Chondrocyte (in vitro differentiated cells): Measurements from ENCODE around the gene PPP1R27. TPM values are rescaled to one million over a fixed set of nuclear protein-coding genes. Genes with fewer than 3 reads are reported as not detected.

Experiments
- DNase-seq: peaks from one replicate; pipeline ENCODE4 v3.0.0; 2021; ENCODE audit warnings: mixed read lengths, low spot score
- H3K27ac Mint-ChIP-seq: one replicate; pipeline ENCODE4 v1.8.0; 2021; ENCODE audit warnings: mild to moderate bottlenecking, moderate library complexity, mixed read lengths; ENCODE audit not compliant: unreplicated experiment
- H3K27me3 Mint-ChIP-seq: 2 replicates; pipeline ENCODE4 v1.8.0; 2021; ENCODE audit warnings: low read depth, mixed read lengths
- H3K36me3 Mint-ChIP-seq: 2 replicates; pipeline ENCODE4 v1.8.0; 2021; ENCODE audit warnings: low read depth, mixed read lengths
- H3K4me1 Mint-ChIP-seq: 2 replicates; pipeline ENCODE4 v1.8.0; 2021; ENCODE audit warnings: low read depth, mild to moderate bottlenecking, mixed read lengths
- H3K4me3 Mint-ChIP-seq: one replicate; pipeline ENCODE4 v1.8.0; 2021; ENCODE audit warnings: mild to moderate bottlenecking, moderate library complexity, mixed read lengths; ENCODE audit not compliant: unreplicated experiment
- H3K9me3 Mint-ChIP-seq: 2 replicates; pipeline ENCODE4 v1.8.0; 2021; ENCODE audit warnings: low read depth, mixed read lengths
- total RNA-seq: library from RNA; stranded (reverse); gene quantifications from 3 replicates; pipeline ENCODE4 v1.2.1, GENCODE V29; 2021
- TF ChIP-seq, protein P1 (sequence below): fragments of 200-600 bp; sonication (generic); IDR thresholded peaks from 2 replicates; pipeline ENCODE4 v1.5.0; 2021; ENCODE audit warnings: antibody characterized with exemption, mild to moderate bottlenecking, moderate library complexity

PPP1R27 gene
- total RNA-seq, 1 donor from 2014 or later = not detected

DNA sequence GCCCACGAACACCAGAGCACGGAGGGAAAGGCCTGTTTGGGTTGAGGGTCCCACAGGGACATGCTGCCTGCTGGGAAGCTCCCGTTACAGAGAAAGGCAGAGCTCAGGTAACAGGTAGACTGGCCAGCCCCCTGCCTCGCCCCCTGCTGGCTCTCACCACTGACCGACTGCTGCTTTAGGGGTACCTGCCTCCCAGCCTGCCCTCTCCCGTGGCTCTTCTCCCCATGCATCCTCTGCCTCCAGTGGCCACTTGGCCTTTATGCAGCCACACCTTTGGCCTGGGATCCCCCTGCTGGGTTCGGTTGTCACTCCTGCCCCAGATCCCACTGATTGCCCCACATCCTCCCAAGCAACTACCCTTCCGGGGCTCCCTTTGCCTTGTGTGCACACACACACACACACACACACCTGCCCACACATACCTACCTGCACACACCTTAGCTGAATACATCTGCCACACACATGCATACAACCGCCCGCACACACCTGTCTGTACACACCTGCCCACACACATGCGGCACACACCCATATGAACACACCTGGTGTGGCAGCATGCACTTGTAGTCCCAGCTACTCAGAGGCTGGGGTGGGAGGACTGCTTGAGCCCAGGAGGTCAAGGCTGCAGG, 8.9 kb downstream of the PPP1R27 start:
- Mint-ChIP-seq H3K4me3 (no peak overlapping the region), H3K27ac (no peak overlapping the region), H3K27me3 (no peaks in the 10 kb centered on the region), H3K36me3 (peaks cover 8% of the 10 kb centered on the region), H3K9me3 (no peaks in the 10 kb centered on the region), H3K4me1 (peaks cover 11% of the 10 kb centered on the region)
- no peak for DNase-seq
- TF ChIP-seq, protein P1, sequence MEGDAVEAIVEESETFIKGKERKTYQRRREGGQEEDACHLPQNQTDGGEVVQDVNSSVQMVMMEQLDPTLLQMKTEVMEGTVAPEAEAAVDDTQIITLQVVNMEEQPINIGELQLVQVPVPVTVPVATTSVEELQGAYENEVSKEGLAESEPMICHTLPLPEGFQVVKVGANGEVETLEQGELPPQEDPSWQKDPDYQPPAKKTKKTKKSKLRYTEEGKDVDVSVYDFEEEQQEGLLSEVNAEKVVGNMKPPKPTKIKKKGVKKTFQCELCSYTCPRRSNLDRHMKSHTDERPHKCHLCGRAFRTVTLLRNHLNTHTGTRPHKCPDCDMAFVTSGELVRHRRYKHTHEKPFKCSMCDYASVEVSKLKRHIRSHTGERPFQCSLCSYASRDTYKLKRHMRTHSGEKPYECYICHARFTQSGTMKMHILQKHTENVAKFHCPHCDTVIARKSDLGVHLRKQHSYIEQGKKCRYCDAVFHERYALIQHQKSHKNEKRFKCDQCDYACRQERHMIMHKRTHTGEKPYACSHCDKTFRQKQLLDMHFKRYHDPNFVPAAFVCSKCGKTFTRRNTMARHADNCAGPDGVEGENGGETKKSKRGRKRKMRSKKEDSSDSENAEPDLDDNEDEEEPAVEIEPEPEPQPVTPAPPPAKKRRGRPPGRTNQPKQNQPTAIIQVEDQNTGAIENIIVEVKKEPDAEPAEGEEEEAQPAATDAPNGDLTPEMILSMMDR = no peak

DNA sequence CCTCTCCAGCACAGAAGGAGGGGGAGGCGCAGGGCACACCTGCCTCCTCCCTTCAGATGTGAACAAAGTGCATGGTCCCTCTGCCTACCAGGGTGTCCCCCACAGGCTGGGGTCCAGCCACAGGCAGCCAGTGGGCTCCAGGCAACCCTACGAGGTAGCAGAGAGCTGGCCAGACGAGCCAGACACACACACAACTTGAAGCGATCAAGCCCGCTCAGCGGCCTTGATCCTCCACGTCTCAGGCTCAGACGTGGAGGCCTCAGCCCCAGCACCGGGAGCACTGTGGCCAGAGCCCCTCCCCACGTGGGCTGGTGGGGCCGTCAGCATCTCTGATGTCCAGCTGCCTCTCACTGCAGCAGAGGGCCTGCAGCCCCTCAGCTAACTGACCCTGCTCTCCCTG, 10.3 kb downstream of the PPP1R27 start:
- peaks cover 8% of the 10 kb centered on the region for H3K36me3 Mint-ChIP-seq
- H3K27me3 Mint-ChIP-seq = no peaks in the 10 kb centered on the region

DNA sequence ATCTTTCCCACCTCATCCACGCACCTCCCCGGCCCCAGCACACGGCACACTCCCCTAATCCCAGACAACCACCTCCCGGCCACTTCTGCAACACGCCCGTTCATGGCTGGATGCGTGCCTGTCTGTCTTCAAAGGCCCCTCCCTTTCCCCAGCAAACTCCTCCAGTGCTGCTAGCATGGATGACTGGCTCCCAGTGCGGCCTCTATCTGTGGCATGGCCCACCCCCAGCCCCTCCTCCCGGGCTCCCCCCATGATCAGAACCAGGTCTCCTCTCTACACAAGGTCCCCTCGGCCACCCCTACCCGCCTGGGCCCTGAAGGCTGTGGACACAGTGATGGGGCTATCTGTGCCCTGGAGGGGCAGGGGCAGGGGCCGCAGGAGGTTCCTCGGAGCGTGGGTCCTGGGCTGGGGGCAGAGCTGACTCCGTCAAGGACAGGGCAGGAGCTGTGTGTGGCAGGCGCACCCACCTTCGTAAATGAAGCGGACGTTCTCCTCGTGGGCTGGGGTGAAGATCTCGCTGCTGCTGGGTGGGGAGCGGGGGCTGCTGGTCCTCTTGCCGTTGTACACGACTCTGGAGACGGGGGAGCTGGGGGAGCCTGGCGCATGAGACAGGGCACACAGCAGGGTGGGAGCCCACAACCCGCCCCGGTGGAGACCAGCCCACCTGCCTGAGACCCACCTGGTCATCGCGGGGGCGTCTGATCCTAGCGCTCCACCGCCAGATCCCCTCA, 10.9 kb downstream of the PPP1R27 start:
- no peak for DNase-seq
- peaks cover 1% of the 10 kb centered on the region for H3K27me3 Mint-ChIP-seq
- peaks cover 8% of the 10 kb centered on the region for H3K36me3 Mint-ChIP-seq
- H3K4me1 Mint-ChIP-seq = peaks cover 3% of the 10 kb centered on the region
- H3K4me3 Mint-ChIP-seq = no peak overlapping the region
- no peak overlapping the region for H3K27ac Mint-ChIP-seq
- H3K9me3 Mint-ChIP-seq = no peaks in the 10 kb centered on the region
- TF ChIP-seq, protein P1 = no peak

More for the DNA sequence above, 10.3 kb downstream of the PPP1R27 start:
- DNase-seq = no peak
- Mint-ChIP-seq H3K4me3 (no peak overlapping the region), H3K4me1 (peaks cover 8% of the 10 kb centered on the region), H3K9me3 (no peaks in the 10 kb centered on the region), H3K27ac (no peak overlapping the region)
- TF ChIP-seq, protein P1 = no peak

DNA sequence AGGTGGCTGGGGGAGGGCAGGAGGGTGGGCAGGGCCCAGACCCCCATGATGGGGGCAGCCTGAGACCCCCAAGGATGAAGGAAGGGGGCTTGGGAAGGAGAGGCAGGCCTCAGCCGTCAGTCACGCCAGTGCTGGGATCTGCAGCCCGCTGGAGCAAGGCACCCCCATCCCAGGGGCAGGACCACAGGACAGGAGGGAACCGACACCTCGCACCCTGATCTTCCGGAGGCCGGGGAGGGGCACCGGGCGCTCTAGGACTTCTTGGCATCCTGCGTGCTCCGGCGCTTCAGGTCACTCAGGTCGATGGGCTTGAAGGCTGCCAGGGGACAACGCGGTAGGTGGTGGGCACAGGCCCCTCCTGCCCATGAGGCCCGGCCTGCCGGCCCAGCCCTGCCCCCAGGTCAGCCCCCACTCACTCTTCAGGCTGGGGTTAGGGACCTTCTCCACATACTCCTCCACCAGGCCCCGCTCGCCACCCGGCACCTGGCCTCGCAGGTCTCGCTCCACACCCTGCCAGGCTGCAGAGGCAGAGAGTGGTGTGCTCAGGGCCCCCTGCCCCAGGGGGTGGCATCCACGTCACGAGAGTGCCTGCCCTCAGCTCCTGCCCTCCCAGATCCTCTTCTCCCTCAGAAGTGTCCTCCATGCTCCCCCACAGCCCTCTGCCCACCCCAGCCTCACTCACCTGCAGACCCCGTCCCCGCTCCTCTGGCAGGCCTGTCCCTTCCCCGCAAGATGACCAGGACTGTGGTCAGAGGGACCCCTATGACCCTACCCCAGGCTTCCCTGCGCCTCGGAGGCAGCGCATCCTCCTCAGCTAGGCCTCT, 11.6 kb downstream of the PPP1R27 start:
- H3K4me1 Mint-ChIP-seq = no peaks in the 10 kb centered on the region
- peaks cover 8% of the 10 kb centered on the region for H3K36me3 Mint-ChIP-seq
- H3K9me3 Mint-ChIP-seq = no peaks in the 10 kb centered on the region
- H3K27me3 Mint-ChIP-seq = peaks cover 1% of the 10 kb centered on the region
- TF ChIP-seq, protein P1 = no peak
- no peak for DNase-seq
- no peak overlapping the region for H3K27ac Mint-ChIP-seq
- H3K4me3 Mint-ChIP-seq = no peak overlapping the region

DNA sequence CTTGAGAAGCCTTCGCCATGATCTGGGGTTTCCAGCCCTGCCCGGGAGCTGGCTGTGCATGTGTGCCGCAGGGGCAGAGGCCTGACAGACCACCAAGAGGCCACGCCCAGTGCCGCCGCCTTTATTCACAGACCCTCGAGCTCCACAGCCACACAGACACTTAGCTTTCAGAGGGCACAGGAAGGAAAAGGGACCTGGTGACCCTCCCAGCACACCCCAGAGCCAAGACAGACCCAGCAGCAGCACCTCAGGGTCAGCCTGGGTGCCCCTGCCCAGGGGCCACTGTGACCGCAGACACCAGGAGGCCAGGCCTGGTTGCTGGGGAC, 12.6 kb downstream of the PPP1R27 start:
- TF ChIP-seq, protein P1 = no peak
- Mint-ChIP-seq H3K4me3 (no peak overlapping the region), H3K27ac (no peak overlapping the region), H3K4me1 (no peaks in the 10 kb centered on the region), H3K27me3 (peaks cover 5% of the 10 kb centered on the region), H3K36me3 (peaks cover 8% of the 10 kb centered on the region), H3K9me3 (no peaks in the 10 kb centered on the region)
- DNase-seq = no peak
